ENCODE results near the gene DDX46.

The DDX46 gene

GRCh38 chr5:134819407-134819963, 60.9 kb downstream of the DDX46 start:
- no peak for TF ChIP-seq CTCF (IDR thresholded peaks at IDR 0.05; ENCODE audit: extremely low read depth, insufficient read depth, missing control alignments)
- DNase-seq (ENCODE audit: low spot score) = no peak
- in situ Hi-C loops (cut with MboI; ENCODE audit: low pct_unique_long_range_greater_than_20kb, low sequenced_read_pairs, unreplicated experiment) = no loop called here

- DNase-seq (ENCODE audit: low spot score) = no peak
- in situ Hi-C loops (cut with MboI; ENCODE audit: low pct_unique_long_range_greater_than_20kb, low sequenced_read_pairs, unreplicated experiment) = no loop called here
- TF ChIP-seq CTCF (IDR thresholded peaks at IDR 0.05; ENCODE audit: extremely low read depth, insufficient read depth, missing control alignments) = no peak
Observed at GRCh38 chr5:134821841-134822240, 63.3 kb downstream of the DDX46 start.

GRCh38 chr5:134824681-134825080, 66.1 kb downstream of the DDX46 start:
- in situ Hi-C loops (cut with MboI; ENCODE audit: low pct_unique_long_range_greater_than_20kb, low sequenced_read_pairs, unreplicated experiment) = no loop called here
- no peak for DNase-seq (ENCODE audit: low spot score)
- no peak for TF ChIP-seq CTCF (IDR thresholded peaks at IDR 0.05; ENCODE audit: extremely low read depth, insufficient read depth, missing control alignments)

- TF ChIP-seq CTCF (IDR thresholded peaks at IDR 0.05; ENCODE audit: extremely low read depth, insufficient read depth, missing control alignments) = no peak
- DNase-seq (ENCODE audit: low spot score) = peak; percentile 35
- in situ Hi-C loops (cut with MboI; ENCODE audit: low pct_unique_long_range_greater_than_20kb, low sequenced_read_pairs, unreplicated experiment) = no loop called here
Observed at GRCh38 chr5:134825212-134825611, 66.6 kb downstream of the DDX46 start.

GRCh38 chr5:134833340-134834032, 74.9 kb downstream of the DDX46 start:
- in situ Hi-C loops (cut with MboI; ENCODE audit: low pct_unique_long_range_greater_than_20kb, low sequenced_read_pairs, unreplicated experiment) = no loop called here
- TF ChIP-seq CTCF (IDR thresholded peaks at IDR 0.05; ENCODE audit: extremely low read depth, insufficient read depth, missing control alignments) = no peak
- no peak for DNase-seq (ENCODE audit: low spot score)

GRCh38 chr5:134835623-134836022, 77.0 kb downstream of the DDX46 start:
- in situ Hi-C loops (cut with MboI; ENCODE audit: low pct_unique_long_range_greater_than_20kb, low sequenced_read_pairs, unreplicated experiment) = no loop called here
- no peak for TF ChIP-seq CTCF (IDR thresholded peaks at IDR 0.05; ENCODE audit: extremely low read depth, insufficient read depth, missing control alignments)
- DNase-seq (ENCODE audit: low spot score) = no peak

All from GM13977 (cell line).